H1 (cell line): ENCODE results near the gene DBNDD1. TPM values are rescaled to one million over a fixed set of nuclear protein-coding genes. Genes with fewer than 3 reads are reported as not detected.

Experiments
- CTCF ChIA-PET: fragments of 300-600 bp; sonication (Branson Sonifier 250); formaldehyde crosslinking; loops from one replicate; lab custom pipeline; 2021; ENCODE audit not compliant: partially characterized antibody; lab: Charles Lee
- POLR2A ChIA-PET: fragments of 300-600 bp; sonication (Branson Sonifier 250); formaldehyde crosslinking; loops from one replicate; lab custom pipeline; 2021; ENCODE audit warnings: inconsistent platforms; ENCODE audit not compliant: partially characterized antibody; lab: Charles Lee
- DNase-seq, 2 experiments: peaks; one replicate each; pipeline versions ENCODE4 v3.0.0 to v3.0.0-alpha.2; 2010 to 2022; ENCODE audit warnings: low spot score in 2 of 2, low read depth in 1 of 2, mixed read lengths in 1 of 2
- FAIRE-seq: peaks from 2 replicates; lab custom pipeline; 2011; peaks lifted over from hg19 to GRCh38; lab: Jason Lieb, UNC
- H2AFZ ChIP-seq: 2 replicates; pipeline ENCODE4 v1.8.1; 2012; ENCODE audit warnings: low read length, inconsistent platforms
- H2AK5ac ChIP-seq: 2 replicates; pipeline ENCODE4 v1.6.1; 2013; ENCODE audit warnings: low read depth, low read length
- H2BK120ac ChIP-seq: replicated peaks from 2 replicates; pipeline ENCODE3; 2013; ENCODE audit warnings: low read depth, low read length, inconsistent platforms
- H2BK12ac ChIP-seq: 2 replicates; pipeline ENCODE4 v1.6.1; 2013; ENCODE audit warnings: low read depth, low read length
- H2BK15ac ChIP-seq: 2 replicates; pipeline ENCODE4 v1.6.1; 2013; ENCODE audit warnings: low read length
- H2BK20ac ChIP-seq: 2 replicates; pipeline ENCODE4 v1.6.1; 2013; ENCODE audit warnings: low read length
- H2BK5ac ChIP-seq: 2 replicates; pipeline ENCODE4 v1.6.1; 2013; ENCODE audit warnings: low read depth, low read length
- H3K14ac ChIP-seq: 2 replicates; pipeline ENCODE4 v1.6.1; 2013; ENCODE audit warnings: inconsistent platforms; ENCODE audit not compliant: insufficient read length
- H3K18ac ChIP-seq: 2 replicates; pipeline ENCODE4 v1.6.1; 2013; ENCODE audit warnings: low read length; ENCODE audit errors: extremely low read depth
- H3K23ac ChIP-seq: 2 replicates; pipeline ENCODE4 v1.6.1; 2013; ENCODE audit warnings: inconsistent platforms; ENCODE audit not compliant: insufficient read length
- H3K23me2 ChIP-seq: 2 replicates; pipeline ENCODE4 v1.6.1; 2013; ENCODE audit warnings: low read depth, low read length
- H3K27ac ChIP-seq: 2 replicates; pipeline ENCODE4 v1.6.1; 2011; ENCODE audit warnings: low read depth, low read length, inconsistent platforms
- H3K27me3 ChIP-seq, 4 experiments: replicated peaks in 1 of 4; 1 replicate in 1 of 4; 2 replicates in 3 of 4; pipeline versions ENCODE4 v1.6.1 to v1.8.1; 2011 to 2013; ENCODE audit warnings: low read length in 3 of 4, mild to moderate bottlenecking in 3 of 4, inconsistent platforms in 2 of 4, mixed read lengths in 2 of 4, moderate library complexity in 1 of 4; ENCODE audit not compliant: control insufficient read depth in 3 of 4, insufficient read depth in 3 of 4; ENCODE audit errors: extremely low read depth in 1 of 4
- H3K36me3 ChIP-seq, 4 experiments: 2 replicates each; pipeline versions ENCODE4 v1.6.1 to v1.8.1; 2011 to 2013; ENCODE audit warnings: mild to moderate bottlenecking in 4 of 4, low read length in 3 of 4, moderate library complexity in 2 of 4, control low read depth in 1 of 4, inconsistent platforms in 1 of 4; ENCODE audit not compliant: insufficient read depth in 4 of 4, control insufficient read depth in 2 of 4
- H3K4ac ChIP-seq: replicated peaks from 2 replicates; pipeline ENCODE3; 2013; ENCODE audit warnings: low read length, low read depth, mixed read lengths, inconsistent platforms; ENCODE audit not compliant: insufficient read length
- H3K4me1 ChIP-seq, 4 experiments: replicated peaks in 1 of 4; 1 replicate in 1 of 4; 2 replicates in 3 of 4; pipeline versions ENCODE4 v1.6.1 to v1.8.1; 2011 to 2013; ENCODE audit warnings: low read length in 3 of 4, inconsistent platforms in 2 of 4, mixed read lengths in 1 of 4; ENCODE audit not compliant: insufficient read depth in 4 of 4, control insufficient read depth in 3 of 4
- H3K4me2 ChIP-seq, 2 experiments: 2 replicates each; pipeline versions ENCODE4 v1.6.1 to v1.8.1; 2011 to 2013; ENCODE audit warnings: low read depth in 2 of 2, low read length in 2 of 2, control low read depth in 1 of 2, inconsistent platforms in 1 of 2, mild to moderate bottlenecking in 1 of 2; ENCODE audit not compliant: insufficient read depth in 1 of 2
- H3K4me3 ChIP-seq, 4 experiments: fragments of 200-600, 300-600 bp in 1 of 4; sonication (generic), shearing (Covaris generic), sonication (Bioruptor Twin) in 1 of 4; 2 replicates each; pipeline versions ENCODE4 v1.5.1 to v1.8.1; 2011 to 2016; ENCODE audit warnings: low read length in 4 of 4, low read depth in 3 of 4, control low read depth in 2 of 4, inconsistent platforms in 2 of 4, mild to moderate bottlenecking in 2 of 4, mixed read lengths in 1 of 4, moderate library complexity in 1 of 4; ENCODE audit not compliant: insufficient read depth in 2 of 4; ENCODE audit errors: extremely low read depth in 1 of 4
- H3K56ac ChIP-seq: replicated peaks from 2 replicates; pipeline ENCODE3; 2013; ENCODE audit warnings: low read depth, mild to moderate bottlenecking, mixed read lengths, low read length, inconsistent platforms; ENCODE audit not compliant: insufficient read length
- H3K79me1 ChIP-seq: 2 replicates; pipeline ENCODE4 v1.6.1; 2013; ENCODE audit warnings: low read depth, low read length, control low read depth
- H3K79me2 ChIP-seq, 2 experiments: 2 replicates each; pipeline versions ENCODE4 v1.6.1 to v1.8.1; 2012 to 2013; ENCODE audit warnings: low read length in 2 of 2, mild to moderate bottlenecking in 2 of 2, inconsistent platforms in 1 of 2; ENCODE audit not compliant: insufficient read depth in 2 of 2, control insufficient read depth in 1 of 2
- H3K9ac ChIP-seq, 4 experiments: replicated peaks in 1 of 4; 1 replicate in 1 of 4; 2 replicates in 3 of 4; pipeline versions ENCODE4 v1.6.1 to v1.8.1; 2011 to 2013; ENCODE audit warnings: low read depth in 3 of 4, low read length in 3 of 4, control low read depth in 2 of 4, mild to moderate bottlenecking in 2 of 4, moderate library complexity in 2 of 4, inconsistent platforms in 1 of 4; ENCODE audit errors: extremely low read depth in 1 of 4
- H3K9me3 ChIP-seq, 2 experiments: 2 replicates each; pipeline versions ENCODE4 v1.6.1 to v1.8.1; 2012 to 2013; ENCODE audit warnings: mild to moderate bottlenecking in 2 of 2, moderate library complexity in 2 of 2, control low read depth in 1 of 2, inconsistent platforms in 1 of 2, low read depth in 1 of 2, low read length in 1 of 2, mixed read lengths in 1 of 2; ENCODE audit not compliant: insufficient read depth in 2 of 2
- H4K20me1 ChIP-seq, 2 experiments: replicated peaks in 1 of 2; 2 replicates each; pipeline versions ENCODE3 to v1.8.1; 2011 to 2013; ENCODE audit warnings: inconsistent platforms in 2 of 2, low read length in 2 of 2, mild to moderate bottlenecking in 1 of 2; ENCODE audit not compliant: insufficient read depth in 2 of 2, control insufficient read depth in 1 of 2
- H4K5ac ChIP-seq: 2 replicates; pipeline ENCODE4 v1.6.1; 2013; ENCODE audit warnings: low read length, low read depth, mixed read lengths, inconsistent platforms; ENCODE audit not compliant: insufficient read length
- H4K8ac ChIP-seq: 2 replicates; pipeline ENCODE4 v1.8.0; 2013; ENCODE audit warnings: mild to moderate bottlenecking, moderate library complexity, low read length, inconsistent platforms; ENCODE audit not compliant: insufficient read depth; ENCODE audit errors: extremely low read depth
- H4K91ac ChIP-seq: replicated peaks from 2 replicates; pipeline ENCODE3; 2013; ENCODE audit warnings: low read length, mixed read lengths, inconsistent platforms; ENCODE audit not compliant: insufficient read length
- ASH2L ChIP-seq: fragments of 200-600, 300-600 bp; sonication (generic); IDR thresholded peaks from one replicate; pipeline ENCODE4 v1.7.1; 2017; ENCODE audit warnings: low read length
- GABPA ChIP-seq: IDR thresholded peaks from 2 replicates; pipeline ENCODE4 v1.6.1; 2011; ENCODE audit warnings: mild to moderate bottlenecking, low read length, moderate library complexity, borderline replicate concordance; ENCODE audit not compliant: insufficient read depth
- TAF1 ChIP-seq: IDR thresholded peaks from 2 replicates; pipeline ENCODE4 v1.6.1; 2011; ENCODE audit warnings: mild to moderate bottlenecking, low read depth, low read length
- WGBS, 2 experiments: shearing (Covaris generic) in 1 of 2; methylation state at CpG; one replicate each; pipeline versions ENCODE4 v1.1.6 to v1.1.7; 2013 to 2015; ENCODE audit warnings: low lambda C conversion rate in 2 of 2, mixed read lengths in 2 of 2, inconsistent platforms in 1 of 2, low coverage in 1 of 2, missing lambda C conversion rate in 1 of 2; ENCODE audit not compliant: insufficient replicate concordance in 2 of 2, insufficient coverage in 1 of 2, insufficient read length in 1 of 2; ENCODE audit errors: extremely low coverage in 1 of 2, missing lambda C conversion rate in 1 of 2; 5-methylcytosine and 5-hydroxymethylcytosine counted together
- polyA plus RNA-seq, 7 experiments: library from polyadenylated mRNA; depleted of rRNA in 3 of 7; stranded (reverse) in 5 of 7; unstranded in 2 of 7; fragments of >200 nt in 5 of 7; fragments of 200-250 nt in 2 of 7; gene quantifications; 1 replicate in 5 of 7; 2 replicates in 1 of 7; 4 replicates in 1 of 7; pipeline versions ENCODE4 v1.2.1 to v1.2.3, GENCODE V29; 2011 to 2013; ENCODE audit warnings: missing spikeins in 2 of 7, mixed read lengths in 2 of 7
- total RNA-seq: library from RNA; stranded (reverse); fragmentation: NEBNext Ultra II Directional; extraction: Animal tissue kit (Norgen Biotek cat#: 25700); gene quantifications from 2 replicates; pipeline ENCODE4 v1.2.1, GENCODE V29; 2021

The DBNDD1 gene
- total and polyA plus RNA-seq, 2 of the 8 experiments (the other 6 are each of a cell fraction or from before 2014, with no cell fraction given) = 69.9 to 92.6 TPM

GRCh38 chr16:90020260-90020837 lies 1.1 kb upstream of the DBNDD1 start:
- H3K4me1 ChIP-seq = peaks cover 8 to 12% (median 8%) of the 10 kb centered on the region in 4 experiments; a peak in 6 of 7 replicates
- H2BK12ac ChIP-seq = peak overlapping the region; percentile 86
- peak overlapping the region; percentile 40 for H3K27ac ChIP-seq
- ChIA-PET POLR2A (interaction anchor here (0.7 to 12.1 kb wide), 11 partner anchors 9 to 101 kb away, joined by 3 to 81 read pairs (median 7); partner anchors contain the start of genes MC1R and TUBB3), CTCF (interaction anchor here (0.6 to 2.2 kb wide), 11 partner anchors 13 to 305 kb away, joined by 3 to 6 read pairs (median 4); partner anchors contain the start of genes MC1R and TUBB3)
- 19% methylated on average over 8 of the region's 9 CpGs; no CpG with 5 or more reads in 1 of the 2 experiments for WGBS, 2 experiments
- no peak overlapping the region for H2BK120ac ChIP-seq
- H2AK5ac ChIP-seq = peak overlapping the region; percentile 79; the same call in 1 of the 2 replicates
- H3K79me1 ChIP-seq = peaks cover 8% of the 10 kb centered on the region
- H2BK20ac ChIP-seq = no peak overlapping the region
- no peak for DNase-seq
- peak overlapping the region; percentile 52 for H4K91ac ChIP-seq
- H3K23me2 ChIP-seq = peaks cover 9% of the 10 kb centered on the region; the same call in 1 of the 2 replicates
- no peaks in the 10 kb centered on the region; a peak in 2 of 7 replicates for H3K27me3 ChIP-seq
- H2BK15ac ChIP-seq = no peak overlapping the region
- H3K23ac ChIP-seq = no peak overlapping the region
- peak overlapping the region; percentile 34 for H4K5ac ChIP-seq
- FAIRE-seq = no peak
- no peak overlapping the region for H2AFZ ChIP-seq
- no peak overlapping the region for H3K14ac ChIP-seq
- peaks cover 0 to 12% of the 10 kb centered on the region in 2 experiments; a peak in 2 of 4 replicates for H3K79me2 ChIP-seq
- no peaks in the 10 kb centered on the region for H3K9me3 ChIP-seq
- peak overlapping the region; percentile 84; the same call in 1 of the 2 replicates for H4K8ac ChIP-seq
- peak overlapping the region in 3 of 4 experiments; percentile 40 to 89 (median 67); a peak in 4 of 7 replicates for H3K9ac ChIP-seq
- peaks cover 0 to 3% (median 1%) of the 10 kb centered on the region in 4 experiments; a peak in 3 of 8 replicates for H3K36me3 ChIP-seq
- peak; percentile 13 for TF ChIP-seq ASH2L
- no peak for TF ChIP-seq GABPA
- peak; percentile 7; the same call in 1 of the 2 replicates for TF ChIP-seq TAF1
- no peak overlapping the region; the same call in none of the 2 replicates for H3K18ac ChIP-seq
- H3K4ac ChIP-seq = no peak overlapping the region
- peak overlapping the region; percentile 75 to 94 for H3K4me2 ChIP-seq
- H3K4me3 ChIP-seq = peak overlapping the region; percentile 40 to 85 (median 65); a peak in 7 of 8 replicates
- H2BK5ac ChIP-seq = peak overlapping the region; percentile 71
- peaks cover 8 to 14% of the 10 kb centered on the region in 2 experiments for H4K20me1 ChIP-seq
- H3K56ac ChIP-seq = peak overlapping the region; percentile 12
